K562 (cell line): ENCODE data around the gene CCDC117. TPM values are rescaled to one million over a fixed set of nuclear protein-coding genes. Genes with fewer than 3 reads are reported as not detected.

ENCODE experiments used
- ATAC-seq: fragments of 200-7000 bp; cut with Tn5 transposase; 3 replicates; pipeline ENCODE4 v1.9.1; 2020; ENCODE audit warnings: moderate library complexity
- BruUV-seq: library from RNA; stranded (reverse); fragments of 400-500 nt; replicated peaks from 2 replicates; lab custom pipeline; 2021; lab: Mats Ljungman, UMichigan
- CTCF ChIA-PET: fragments of 300-600 bp; formaldehyde crosslinking; extraction: SDS; loops from one replicate; lab custom pipeline; 2021; ENCODE audit warnings: low intra/inter-chr PET ratio; lab: Yijun Ruan, JAX
- POLR2A ChIA-PET: fragments of 300-600, 350-650 bp; sonication (Branson Sonifier 250); formaldehyde crosslinking; extraction: SDS; loops from one replicate; lab custom pipeline; 2021; ENCODE audit warnings: antibody characterized with exemption, inconsistent platforms; lab: Yijun Ruan, JAX
- DNase-seq, 4 experiments: peaks; one replicate each; pipeline versions ENCODE4 v3.0.0 to v3.0.0-alpha.2; 2011 to 2018; ENCODE audit warnings: low spot score in 3 of 4, mixed read lengths in 3 of 4; ENCODE audit errors: extremely low read depth in 1 of 4
- FAIRE-seq: peaks from 2 replicates; lab custom pipeline; 2011; peaks lifted over from hg19 to GRCh38; lab: Jason Lieb, UNC
- H2AFZ ChIP-seq: 2 replicates; pipeline ENCODE4 v1.6.0; 2011; ENCODE audit warnings: low read depth, low read length, control low read depth, inconsistent platforms
- H3K27ac ChIP-seq: fragments of 200-600 bp; 3 replicates; pipeline ENCODE4 v1.8.0; 2011; ENCODE audit warnings: low read depth, mild to moderate bottlenecking, control low read depth, inconsistent platforms, low read length, moderate library complexity, mixed read lengths; ENCODE audit errors: extremely low read depth
- H3K27me3 ChIP-seq, 2 experiments: fragments of 300-600 bp in 1 of 2; 2 replicates in 1 of 2; 3 replicates in 1 of 2; pipeline versions ENCODE4 v1.6.0 to v1.8.0; 2011; ENCODE audit warnings: inconsistent platforms in 2 of 2, low read length in 2 of 2, mild to moderate bottlenecking in 1 of 2, mixed read lengths in 1 of 2, moderate library complexity in 1 of 2; ENCODE audit not compliant: control insufficient read depth in 2 of 2, insufficient read depth in 2 of 2
- H3K36me3 ChIP-seq: fragments of 300-600 bp; 3 replicates; pipeline ENCODE4 v1.8.0; 2011; ENCODE audit warnings: mild to moderate bottlenecking, low read length, inconsistent platforms; ENCODE audit not compliant: control insufficient read depth, insufficient read depth
- H3K4me1 ChIP-seq, 2 experiments: fragments of 200-600 bp in 1 of 2; replicated peaks in 1 of 2; 2 replicates in 1 of 2; 3 replicates in 1 of 2; pipeline versions ENCODE4 v1.5.1 to v1.8.0; 2011; ENCODE audit warnings: inconsistent platforms in 2 of 2, low read length in 2 of 2, mild to moderate bottlenecking in 1 of 2, mixed read lengths in 1 of 2, moderate library complexity in 1 of 2; ENCODE audit not compliant: control insufficient read depth in 2 of 2, insufficient read depth in 2 of 2
- H3K4me2 ChIP-seq: 2 replicates; pipeline ENCODE4 v1.6.1; 2011; ENCODE audit warnings: low read length, control low read depth, inconsistent platforms, mixed read lengths; ENCODE audit not compliant: insufficient read depth
- H3K4me3 ChIP-seq: fragments of 200-600 bp; sonication (generic), shearing (Covaris generic); 2 replicates; pipeline ENCODE4 v1.5.1; 2016; ENCODE audit warnings: control low read depth, inconsistent platforms
- H3K79me2 ChIP-seq: fragments of 200-600 bp; 3 replicates; pipeline ENCODE4 v1.8.0; 2011; ENCODE audit warnings: low read length, inconsistent platforms; ENCODE audit not compliant: control insufficient read depth, insufficient read depth
- H3K9ac ChIP-seq, 2 experiments: 2 replicates each; pipeline versions ENCODE4 v1.6.0 to v1.6.1; 2011; ENCODE audit warnings: low read depth in 2 of 2, low read length in 2 of 2, control low read depth in 1 of 2, inconsistent platforms in 1 of 2, mild to moderate bottlenecking in 1 of 2, mixed read lengths in 1 of 2; ENCODE audit not compliant: insufficient read depth in 1 of 2
- H3K9me1 ChIP-seq: one replicate; pipeline ENCODE4 v1.6.0; 2011; ENCODE audit warnings: inconsistent platforms, mild to moderate bottlenecking, low read length, moderate library complexity; ENCODE audit not compliant: control insufficient read depth, insufficient read depth
- H3K9me3 ChIP-seq: replicated peaks from 2 replicates; pipeline ENCODE4 v1.5.1; 2011; ENCODE audit warnings: low read depth, low read length, inconsistent platforms; ENCODE audit not compliant: control insufficient read depth, insufficient read depth
- H4K20me1 ChIP-seq: replicated peaks from 2 replicates; pipeline ENCODE4 v1.6.1; 2011; ENCODE audit warnings: low read length, inconsistent platforms, mixed read lengths; ENCODE audit not compliant: control insufficient read depth, insufficient read depth
- COPS2 ChIP-seq: fragments of 450-650 bp; conservative IDR thresholded peaks from 2 replicates; pipeline ENCODE4 v1.6.1; 2016; ENCODE audit warnings: mild to moderate bottlenecking, moderate library complexity
- HEY1 ChIP-seq: fragments of 250-450 bp; sonication (Bioruptor Pico); IDR thresholded peaks from 2 replicates; pipeline ENCODE4 v1.5.0; 2020; ENCODE audit warnings: mild to moderate bottlenecking, moderate library complexity, borderline replicate concordance
- KDM1A ChIP-seq, 2 experiments: fragments of 450-650 bp; IDR thresholded peaks; 2 replicates each; pipeline ENCODE4 v1.6.1; 2016; ENCODE audit warnings: mild to moderate bottlenecking in 2 of 2
- POLR3G ChIP-seq: IDR thresholded peaks from 2 replicates; pipeline ENCODE4 v1.6.1; 2011; ENCODE audit not compliant: insufficient read length, insufficient replicate concordance; ENCODE audit errors: extremely low read depth
- RBM15 ChIP-seq: fragments of 200-400 bp; formaldehyde crosslinking; IDR thresholded peaks from 2 replicates; pipeline ENCODE4 v1.6.1; 2018; ENCODE audit warnings: mild to moderate bottlenecking, low read length, moderate library complexity; ENCODE audit not compliant: insufficient read depth
- SUPT5H ChIP-seq: fragments of 450-650 bp; IDR thresholded peaks from 2 replicates; pipeline ENCODE4 v1.6.1; 2016
- ZNF583 ChIP-seq: fragments of 250-450 bp; sonication (Bioruptor Pico); IDR thresholded peaks from 2 replicates; pipeline ENCODE4 v1.4.0; 2020
- WGBS: fragments of 100-300 bp; shearing (Covaris generic); methylation state at CpG from one replicate; pipeline ENCODE4 v1.1.6; 2016; ENCODE audit warnings: low coverage, mixed read lengths; ENCODE audit not compliant: insufficient coverage; ENCODE audit errors: missing lambda C conversion rate; 5-methylcytosine and 5-hydroxymethylcytosine counted together
- in situ Hi-C: fragments of 300-500 bp; cut with MboI; formaldehyde crosslinking; loops from 4 replicates; pipeline ENCODE4 v1.15.0; 2018; ENCODE audit warnings: inconsistent platforms, mixed read lengths
- intact Hi-C: fragments of 100-400 bp; cut with micrococcal nuclease; formaldehyde crosslinking; loops from 2 replicates; pipeline ENCODE4 v1.14.2; 2022
- polyA plus RNA-seq, 8 experiments: library from polyadenylated mRNA; depleted of rRNA in 4 of 8; stranded (reverse) in 5 of 8; unstranded in 3 of 8; fragments of >200 nt; fragmentation: Nextera tagmentation in 2 of 8; fragmentation: Illumina TruSeq in 1 of 8; extraction: Ambion mirVana in 2 of 8; extraction: Trizol in 1 of 8; gene quantifications; 2 replicates each; pipeline versions ENCODE4 v1.2.1 to v1.2.3, GENCODE V29; 2011 to 2014; ENCODE audit warnings: inconsistent platforms in 1 of 8, missing spikeins in 1 of 8
- total RNA-seq, 7 experiments: library from RNA; depleted of rRNA in 6 of 7; stranded (reverse); fragments of >200 nt in 6 of 7; fragmentation: Illumina TruSeq in 2 of 7; extraction: Trizol in 2 of 7; gene quantifications; 2 replicates each; pipeline versions ENCODE4 v1.2.1 to v1.2.3, GENCODE V29; 2011 to 2021; ENCODE audit warnings: low replicate concordance in 1 of 7
- TF ChIP-seq, protein P1 (sequence below), 3 experiments: fragments of 200-800 bp in 1 of 3; fragments of 250-450 bp in 1 of 3; fragments of 450-650 bp in 1 of 3; sonication (Bioruptor Pico) in 1 of 3; sonication (Bioruptor generic) in 1 of 3; formaldehyde crosslinking in 1 of 3; IDR thresholded peaks; 2 replicates each; pipeline versions ENCODE4 v1.6.1 to v1.8.0; 2016 to 2022; ENCODE audit warnings: mild to moderate bottlenecking in 2 of 3, missing genetic modification characterization in 2 of 3, missing compliant biosample characterization in 1 of 3, moderate library complexity in 1 of 3
- TF ChIP-seq, protein P2 (sequence below): fragments of 450-650 bp; IDR thresholded peaks from 2 replicates; pipeline ENCODE4 v1.6.1; 2016; ENCODE audit warnings: low read depth, mild to moderate bottlenecking, moderate library complexity

Gene CCDC117
- total and polyA plus RNA-seq, 9 of the 15 experiments (the other 6 are each of a cell fraction or from before 2014, with no cell fraction given): 5.7 to 23.3 (median 15.8) TPM

DNA sequence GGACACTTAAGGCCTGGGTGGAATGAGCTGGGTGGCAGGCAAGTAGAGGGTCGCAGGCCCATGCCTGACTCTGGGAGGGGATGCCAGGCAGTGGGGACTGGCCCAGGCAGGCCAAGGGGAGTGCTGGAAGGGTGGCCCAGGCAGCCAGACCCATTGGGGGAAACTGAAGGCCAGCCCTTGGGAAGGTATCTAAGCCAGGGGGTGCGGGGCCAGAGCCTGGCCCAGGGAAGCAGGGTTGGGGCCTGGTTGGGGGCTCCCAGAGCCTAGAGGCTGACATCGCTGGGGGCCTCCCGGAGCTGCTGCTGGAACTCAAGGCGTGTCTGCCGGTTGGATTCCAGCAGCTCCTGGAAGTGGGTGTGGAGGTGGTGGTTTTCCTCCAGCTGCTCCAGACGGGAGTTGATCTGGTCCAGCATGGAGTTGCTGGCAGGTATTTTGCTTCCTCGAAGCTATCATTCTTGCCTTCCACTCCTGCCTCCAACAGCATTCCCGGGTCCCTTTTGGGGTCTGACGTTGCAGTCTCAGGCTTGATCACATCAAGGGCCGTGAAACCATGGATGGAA lies 63.2 kb downstream of the CCDC117 start:
- 44% methylated on average over 11 of the region's 11 CpGs for WGBS
- no peak for FAIRE-seq

More for the DNA sequence above, 63.2 kb downstream of the CCDC117 start:
- Histone ChIP-seq H3K4me2 (no peak overlapping the region), H3K9me3 (no peaks in the 10 kb centered on the region), H3K4me1 (peaks cover 0 to 4% of the 10 kb centered on the region in 2 experiments; a peak in 1 of 5 replicates), H3K27me3 (no peaks in the 10 kb centered on the region), H3K9ac (no peak overlapping the region; a peak in 1 of 4 replicates), H3K27ac (no peak overlapping the region), H3K9me1 (no peaks in the 10 kb centered on the region), H3K79me2 (no peaks in the 10 kb centered on the region), H2AFZ (no peak overlapping the region), H3K4me3 (no peak overlapping the region), H4K20me1 (no peaks in the 10 kb centered on the region), H3K36me3 (no peaks in the 10 kb centered on the region)
- ChIA-PET CTCF (no interaction called here), POLR2A (interaction anchor here (0.6 kb wide), 1 partner anchor 805 kb away, joined by 4 read pairs; no protein-coding TSS in a partner anchor)
- no TSS peak for BruUV-seq
- in situ Hi-C loops (loop anchor here (10.0 kb wide), 1 partner anchor 811 kb away; no protein-coding TSS in a partner anchor), intact Hi-C loops (no loop called here)
- ATAC-seq: no peak
- DNase-seq: no peak
- TF ChIP-seq COPS2: no peak
- TF ChIP-seq RBM15: no peak
- no peak for TF ChIP-seq SUPT5H
- no peak for TF ChIP-seq POLR3G
- TF ChIP-seq, protein P1, sequence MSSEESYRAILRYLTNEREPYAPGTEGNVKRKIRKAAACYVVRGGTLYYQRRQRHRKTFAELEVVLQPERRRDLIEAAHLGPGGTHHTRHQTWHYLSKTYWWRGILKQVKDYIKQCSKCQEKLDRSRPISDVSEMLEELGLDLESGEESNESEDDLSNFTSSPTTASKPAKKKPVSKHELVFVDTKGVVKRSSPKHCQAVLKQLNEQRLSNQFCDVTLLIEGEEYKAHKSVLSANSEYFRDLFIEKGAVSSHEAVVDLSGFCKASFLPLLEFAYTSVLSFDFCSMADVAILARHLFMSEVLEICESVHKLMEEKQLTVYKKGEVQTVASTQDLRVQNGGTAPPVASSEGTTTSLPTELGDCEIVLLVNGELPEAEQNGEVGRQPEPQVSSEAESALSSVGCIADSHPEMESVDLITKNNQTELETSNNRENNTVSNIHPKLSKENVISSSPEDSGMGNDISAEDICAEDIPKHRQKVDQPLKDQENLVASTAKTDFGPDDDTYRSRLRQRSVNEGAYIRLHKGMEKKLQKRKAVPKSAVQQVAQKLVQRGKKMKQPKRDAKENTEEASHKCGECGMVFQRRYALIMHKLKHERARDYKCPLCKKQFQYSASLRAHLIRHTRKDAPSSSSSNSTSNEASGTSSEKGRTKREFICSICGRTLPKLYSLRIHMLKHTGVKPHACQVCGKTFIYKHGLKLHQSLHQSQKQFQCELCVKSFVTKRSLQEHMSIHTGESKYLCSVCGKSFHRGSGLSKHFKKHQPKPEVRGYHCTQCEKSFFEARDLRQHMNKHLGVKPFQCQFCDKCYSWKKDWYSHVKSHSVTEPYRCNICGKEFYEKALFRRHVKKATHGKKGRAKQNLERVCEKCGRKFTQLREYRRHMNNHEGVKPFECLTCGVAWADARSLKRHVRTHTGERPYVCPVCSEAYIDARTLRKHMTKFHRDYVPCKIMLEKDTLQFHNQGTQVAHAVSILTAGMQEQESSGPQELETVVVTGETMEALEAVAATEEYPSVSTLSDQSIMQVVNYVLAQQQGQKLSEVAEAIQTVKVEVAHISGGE (CRISPR knock-in tag; IDR thresholded peaks at IDR 0.05): no peak
- no peak for TF ChIP-seq HEY1 (CRISPR knock-in tag)
- TF ChIP-seq, protein P2, sequence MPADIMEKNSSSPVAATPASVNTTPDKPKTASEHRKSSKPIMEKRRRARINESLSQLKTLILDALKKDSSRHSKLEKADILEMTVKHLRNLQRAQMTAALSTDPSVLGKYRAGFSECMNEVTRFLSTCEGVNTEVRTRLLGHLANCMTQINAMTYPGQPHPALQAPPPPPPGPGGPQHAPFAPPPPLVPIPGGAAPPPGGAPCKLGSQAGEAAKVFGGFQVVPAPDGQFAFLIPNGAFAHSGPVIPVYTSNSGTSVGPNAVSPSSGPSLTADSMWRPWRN: no peak
- TF ChIP-seq KDM1A (IDR thresholded peaks at IDR 0.05): no peak
- no peak for TF ChIP-seq ZNF583 (CRISPR knock-in tag)
